Airway epithelial cell (primary cell): ENCODE results near the gene VTA1. TPM values are rescaled to one million over a fixed set of nuclear protein-coding genes. Genes with fewer than 3 reads are reported as not detected.

Experiments
- total RNA-seq: library from RNA; depleted of rRNA; stranded (reverse); fragments of >200 nt; gene quantifications from 2 replicates; pipeline ENCODE4 v1.2.3, GENCODE V29; 2015

The VTA1 gene, protein sequence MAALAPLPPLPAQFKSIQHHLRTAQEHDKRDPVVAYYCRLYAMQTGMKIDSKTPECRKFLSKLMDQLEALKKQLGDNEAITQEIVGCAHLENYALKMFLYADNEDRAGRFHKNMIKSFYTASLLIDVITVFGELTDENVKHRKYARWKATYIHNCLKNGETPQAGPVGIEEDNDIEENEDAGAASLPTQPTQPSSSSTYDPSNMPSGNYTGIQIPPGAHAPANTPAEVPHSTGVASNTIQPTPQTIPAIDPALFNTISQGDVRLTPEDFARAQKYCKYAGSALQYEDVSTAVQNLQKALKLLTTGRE
- total RNA-seq: 48.4 and 60.9 TPM in 2 replicates

GRCh38 chr6:142146828-142147662, at the start of gene VTA1, which contains the start of gene NMBR:
Gene VTA1, plus strand, starts transcription at chr6:142147263. Its CDS starts 25 bp downstream, at chr6:142147288.
Gene NMBR, minus strand, starts transcription at chr6:142147122. Its CDS starts 58,464 bp downstream, at chr6:142088658.

GRCh38 chr6:142132625-142133024, 14.4 kb upstream of the VTA1 start, which contains the start of gene GJE1:
Gene GJE1, plus strand, starts transcription at chr6:142132925. Its CDS starts 234 bp downstream, at chr6:142133159.

Other genes starting within 250 kb of the VTA1 start
- gene GJE1, start 14.3 kb upstream of the VTA1 start, total RNA-seq: not detected in 2 replicates
- gene NMBR, start 141 bp upstream of the VTA1 start, total RNA-seq: 0.14 TPM in 1 of 2 replicates, not detected in the other
- gene ADGRG6, start 154.7 kb downstream of the VTA1 start, total RNA-seq: 20.6 and 34.5 TPM in 2 replicates